HG03175 (cell line): ENCODE measurements around the gene MRPS10.
"Not testable (repeated sequence)": the region's sequence is repeated elsewhere in the genome, so short reads cannot be mapped to it uniquely, and the experiment has no call there.

ENCODE experiments used
- ATAC-seq: cut with Tn5 transposase; IDR thresholded peaks from one replicate; pipeline ENCODE4 v1.9.1; 2021; ENCODE audit warnings: mild to moderate bottlenecking, moderate library complexity; ENCODE audit not compliant: unreplicated experiment

Gene MRPS10

DNA sequence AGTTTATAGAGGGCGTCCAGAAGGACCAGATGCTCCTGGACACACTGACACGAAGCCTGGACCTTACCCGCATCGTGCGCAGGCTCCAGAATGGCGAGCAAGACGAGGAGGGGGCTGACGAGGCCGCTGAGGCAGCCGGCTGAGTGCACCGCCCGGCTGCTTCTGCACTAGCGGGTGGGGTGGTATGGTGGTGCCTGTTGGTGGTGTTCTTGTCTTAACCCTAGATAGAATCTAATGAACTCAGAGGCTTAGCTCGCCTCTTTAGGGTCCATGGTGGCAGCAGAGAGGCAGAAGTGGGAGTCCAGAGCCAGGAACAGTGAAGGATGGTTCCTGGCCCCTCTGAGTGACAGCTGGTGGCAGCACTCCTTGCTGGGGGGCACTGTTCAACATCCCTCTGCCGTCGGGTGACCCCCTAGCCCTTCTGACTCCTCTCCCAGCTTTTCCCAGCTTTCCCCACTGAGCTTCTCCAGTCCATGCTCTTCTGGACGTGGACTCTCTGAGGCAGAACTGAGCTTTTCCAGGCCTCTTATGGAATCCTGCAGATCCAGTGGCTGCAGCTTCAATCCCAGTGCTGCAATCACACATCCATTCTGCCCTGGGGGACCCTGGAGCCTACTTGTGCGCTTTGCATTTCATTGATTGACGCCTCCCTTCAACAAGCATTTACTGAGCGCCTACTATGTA is 38.3 kb downstream of the MRPS10 start:
- no peak for ATAC-seq

DNA sequence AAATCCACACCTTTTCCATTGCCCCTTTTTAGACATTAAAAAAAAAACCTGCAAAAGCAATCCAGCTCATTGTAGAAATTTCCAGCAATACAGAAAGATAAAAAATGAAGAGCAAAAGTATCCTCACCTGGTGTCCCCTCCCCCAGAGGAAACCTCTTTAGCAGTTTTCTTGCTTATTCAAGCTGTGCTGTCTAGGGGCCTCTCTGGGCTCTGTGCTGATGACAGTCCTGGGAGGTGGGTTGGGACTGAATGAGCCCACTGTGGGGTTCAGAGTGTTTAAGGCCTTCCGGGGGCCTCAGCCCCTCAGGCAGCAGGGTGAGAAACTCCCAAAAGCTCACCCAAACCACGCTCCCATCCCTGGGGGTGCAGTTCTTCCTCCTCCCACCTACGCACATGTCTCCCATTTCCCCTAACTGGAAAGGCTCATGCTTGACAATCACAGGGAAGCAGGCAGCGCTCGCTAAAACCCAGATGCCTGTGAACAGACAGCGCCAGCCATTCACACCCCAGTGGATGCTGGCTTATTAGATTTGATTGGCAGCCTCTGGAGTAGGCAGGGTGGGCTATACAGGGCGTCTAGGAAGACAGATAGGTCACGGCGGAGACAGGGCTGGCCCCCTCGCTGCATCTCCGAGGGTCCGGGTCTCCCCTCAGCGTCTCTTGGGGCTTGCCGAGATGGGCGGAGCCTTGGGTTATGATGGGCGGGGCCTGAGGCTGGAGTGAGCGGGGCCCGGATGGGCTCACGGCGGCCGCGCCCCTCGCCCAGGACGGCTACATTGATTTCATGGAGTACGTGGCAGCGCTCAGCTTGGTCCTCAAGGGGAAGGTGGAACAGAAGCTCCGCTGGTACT is 39.9 kb downstream of the MRPS10 start:
- ATAC-seq: no peak

DNA sequence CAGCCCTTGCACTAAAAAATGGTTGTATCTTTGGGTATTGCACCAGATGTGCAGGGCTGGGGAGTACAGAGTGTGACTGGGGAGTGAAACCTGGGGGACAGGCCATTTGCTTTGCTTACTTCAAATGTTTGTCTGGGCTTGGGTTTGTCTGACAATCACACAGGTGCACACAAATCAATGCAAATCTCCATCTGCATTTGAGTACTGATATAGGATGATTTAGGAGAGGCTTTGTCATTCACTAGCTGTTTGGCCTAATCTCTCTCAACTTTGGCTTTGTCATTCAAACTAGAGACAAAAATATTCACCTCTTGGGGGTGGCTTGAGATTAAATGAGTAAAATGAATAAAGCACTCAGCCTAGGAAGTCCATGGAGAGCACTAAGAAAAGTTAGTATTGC is 40.7 kb downstream of the MRPS10 start:
- no peak for ATAC-seq

DNA sequence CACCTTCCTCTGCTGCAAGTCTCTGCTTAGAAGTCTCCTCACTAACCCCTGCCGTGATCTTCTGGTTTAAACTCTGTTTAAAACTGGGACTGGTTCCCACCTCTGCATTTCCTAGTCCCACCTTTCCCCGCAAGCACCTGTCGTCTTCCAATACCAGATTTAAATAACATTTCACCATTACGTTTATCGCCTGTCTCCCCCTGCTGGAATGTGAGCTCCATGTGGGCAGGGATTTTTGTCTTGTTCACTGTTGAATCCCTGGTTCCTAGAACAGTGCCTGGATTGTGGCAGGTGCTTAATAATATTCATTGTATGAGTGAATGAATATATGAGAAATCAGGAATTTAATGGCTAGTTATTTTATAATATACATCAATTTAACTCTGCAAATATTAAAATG is 41.8 kb downstream of the MRPS10 start:
- no peak for ATAC-seq

DNA sequence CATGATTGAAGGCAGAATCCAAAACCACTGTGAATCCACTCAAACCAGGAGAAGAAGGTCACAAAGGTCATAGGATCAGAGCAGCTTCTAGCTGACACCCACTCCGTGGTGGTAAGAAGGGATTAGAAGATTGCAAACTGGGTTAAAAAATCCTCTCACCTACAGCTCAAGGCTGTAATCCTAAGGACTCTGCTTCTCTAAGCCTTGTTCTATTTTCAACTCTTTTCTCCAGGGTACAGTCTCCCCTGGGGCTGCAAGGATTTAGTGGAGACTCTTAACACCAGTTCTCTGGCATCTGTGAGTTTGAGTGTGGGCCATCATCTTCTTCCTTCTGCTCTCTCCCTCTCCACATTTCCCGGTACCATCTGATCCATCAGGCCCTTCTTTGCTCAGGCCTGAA is 44.6 kb downstream of the MRPS10 start, which contains the start of gene GUCA1A:
GUCA1A (plus strand) TSS at position 264 of the 400 bp plus-strand sequence. CDS start 250 bp downstream, outside the sequence.
- ATAC-seq: no peak

DNA sequence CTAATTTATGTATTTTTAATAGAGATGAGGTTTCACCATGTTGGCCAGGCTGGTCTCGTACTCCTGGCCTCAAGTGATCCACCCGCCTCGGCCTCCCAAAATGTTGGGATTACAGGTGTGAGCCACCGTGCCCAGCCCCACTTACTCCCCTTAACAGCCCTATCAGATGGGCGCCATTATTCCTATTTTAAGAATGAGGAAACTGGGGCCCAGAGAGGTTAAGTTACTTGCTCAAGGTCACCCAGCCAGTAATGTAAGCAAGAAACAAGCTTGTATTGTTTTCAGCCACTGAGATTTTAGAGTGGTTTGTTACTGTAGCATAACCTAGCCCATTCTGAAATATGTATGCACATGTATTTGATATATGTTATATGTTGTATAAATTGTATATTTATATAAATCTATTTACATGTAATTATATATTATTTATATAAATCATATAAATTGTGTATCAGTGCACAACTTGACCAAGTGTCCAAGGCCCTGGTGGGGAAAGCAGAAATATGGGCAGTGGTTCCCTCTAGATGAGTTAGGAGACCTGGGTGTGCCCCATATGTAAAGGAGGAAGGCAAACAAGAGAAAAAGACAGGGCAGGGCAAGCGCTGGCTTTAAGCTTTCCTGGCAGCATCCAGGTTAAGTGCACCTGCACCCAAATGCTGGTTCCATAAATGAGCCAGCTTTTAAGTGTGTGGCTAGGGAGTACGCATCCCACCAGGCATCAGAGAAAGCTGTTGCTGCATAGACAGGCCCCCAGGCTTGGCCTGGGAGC is 45.7 kb downstream of the MRPS10 start:
- ATAC-seq: no peak

DNA sequence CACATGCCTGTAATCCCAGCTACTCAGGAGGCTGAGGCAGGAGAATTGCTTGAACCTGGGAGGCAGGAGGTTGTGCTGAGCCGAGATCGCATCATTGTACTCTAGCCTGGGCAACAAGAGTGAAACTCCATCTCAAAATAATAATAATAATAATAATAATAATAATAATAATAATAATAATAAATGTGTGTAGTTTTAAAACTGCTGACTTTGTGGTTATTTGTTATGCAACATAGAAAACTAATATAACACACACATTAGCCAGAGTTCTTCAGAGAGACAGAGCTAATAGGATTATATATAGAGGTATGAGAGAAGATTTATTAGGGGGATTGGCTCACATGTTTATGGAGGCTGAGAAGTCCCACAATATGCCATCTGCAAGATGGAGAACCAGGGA is 47.9 kb downstream of the MRPS10 start:
- ATAC-seq: not testable (repeated sequence)

DNA sequence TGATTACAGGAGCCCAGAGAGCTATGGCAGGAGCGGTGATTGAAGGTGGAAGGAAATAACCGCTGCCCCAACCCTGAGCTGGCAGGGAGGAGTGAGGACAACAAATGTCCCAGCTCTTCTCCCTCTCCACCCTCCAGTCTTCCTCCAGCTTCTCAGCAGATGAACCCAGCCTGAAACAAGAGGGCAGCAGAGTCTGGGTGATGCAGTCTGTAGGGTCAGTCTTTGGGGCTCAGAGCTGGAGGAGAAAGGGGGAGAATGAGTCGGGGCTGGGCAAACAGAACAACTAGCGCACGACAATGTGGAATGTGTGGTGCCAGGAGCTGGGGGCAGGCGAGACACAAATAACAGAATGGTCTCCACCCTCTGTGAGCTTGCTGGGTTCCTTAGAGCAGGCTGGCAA is 49.0 kb downstream of the MRPS10 start:
- no peak for ATAC-seq

DNA sequence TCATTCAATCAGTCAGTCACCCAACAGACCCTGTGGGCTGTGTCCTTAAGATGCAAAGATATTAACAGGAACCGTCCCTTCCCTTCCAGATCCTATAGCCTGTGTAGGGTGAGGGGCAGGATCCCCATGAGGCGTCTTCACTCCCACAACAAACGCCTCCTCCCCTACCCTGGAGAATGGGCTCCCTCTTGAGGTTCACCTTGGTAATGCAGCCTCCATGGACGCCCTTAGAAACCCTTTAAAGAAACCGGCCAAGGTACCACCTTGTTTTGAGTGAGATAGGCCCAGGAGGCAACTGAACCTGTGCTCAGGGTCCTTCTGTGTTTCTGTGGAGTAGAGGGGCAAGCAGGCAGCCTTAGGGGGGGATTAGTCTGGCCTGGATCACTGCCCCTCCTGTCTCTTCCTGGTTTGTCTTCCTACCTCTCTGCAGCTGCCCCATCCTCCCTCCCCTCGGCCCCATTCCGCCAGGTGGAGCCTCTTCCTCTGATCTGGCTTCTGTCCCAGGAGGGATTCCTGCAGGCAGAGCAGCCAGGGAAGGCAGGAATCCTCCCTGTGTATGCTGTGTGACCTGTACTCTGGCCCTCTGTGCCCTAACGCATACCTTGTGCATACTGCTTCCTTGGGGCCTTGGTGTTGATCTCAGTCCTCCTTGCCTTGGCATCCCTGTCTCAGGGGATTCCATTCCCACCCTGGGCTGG is 51.1 kb downstream of the MRPS10 start:
- no peak for ATAC-seq

DNA sequence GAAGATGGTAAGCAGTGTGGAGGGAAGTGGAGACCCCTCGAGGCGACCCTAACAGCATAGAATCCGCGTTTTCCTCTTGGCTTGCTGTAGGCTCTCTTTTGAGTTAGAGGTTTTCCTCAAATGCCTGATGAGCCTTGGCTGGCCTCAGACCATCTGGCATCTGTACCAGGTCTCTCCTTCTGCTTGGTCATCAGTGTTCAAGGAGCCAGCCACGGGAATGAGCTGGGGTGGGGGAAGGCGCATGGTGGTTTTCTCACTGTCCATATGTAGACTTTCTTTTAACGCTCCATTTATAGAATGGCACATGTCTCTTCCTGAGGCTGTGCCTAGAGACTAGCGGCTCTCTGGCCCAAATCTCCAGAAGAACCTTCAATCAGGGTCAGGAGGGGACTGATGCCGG is 52.6 kb downstream of the MRPS10 start:
- ATAC-seq: no peak

DNA sequence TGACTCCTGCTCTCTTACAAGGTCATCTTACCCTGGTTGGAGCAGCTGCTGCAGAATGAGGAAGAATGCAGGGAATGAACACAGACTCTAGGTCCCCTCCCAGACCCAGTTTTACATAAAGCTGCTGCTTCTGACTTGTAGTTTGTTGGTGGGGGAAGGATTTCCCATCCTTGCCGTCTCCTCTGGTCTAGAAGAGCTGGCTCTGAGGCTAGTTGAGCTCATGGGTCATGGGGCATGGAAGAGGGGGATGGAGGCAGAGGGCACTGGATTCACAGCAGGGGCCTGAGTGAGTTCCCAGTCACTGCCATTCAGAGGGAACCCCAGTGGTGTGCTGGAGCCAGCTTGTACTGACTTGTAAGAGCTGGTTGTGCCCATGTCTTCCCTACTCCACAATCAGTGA is 53.7 kb downstream of the MRPS10 start:
- ATAC-seq: no peak

DNA sequence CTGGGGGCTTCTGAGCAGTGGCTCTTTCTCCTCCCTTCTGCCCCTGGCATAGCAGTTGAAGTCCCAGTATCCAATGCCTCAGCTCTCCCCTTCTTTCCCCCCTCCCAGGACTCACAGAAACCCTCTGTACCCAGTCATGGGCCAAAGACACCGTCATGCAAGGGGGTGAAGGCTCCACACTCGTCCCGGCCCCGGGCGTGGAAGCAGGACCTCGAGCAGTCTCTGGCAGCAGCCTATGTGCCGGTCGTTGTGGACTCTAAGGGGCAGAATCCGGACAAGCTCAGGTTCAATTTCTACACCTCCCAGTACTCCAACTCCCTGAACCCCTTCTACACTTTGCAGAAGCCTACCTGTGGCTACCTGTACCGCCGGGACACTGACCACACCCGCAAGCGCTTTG is 54.8 kb downstream of the MRPS10 start:
- ATAC-seq: no peak

DNA sequence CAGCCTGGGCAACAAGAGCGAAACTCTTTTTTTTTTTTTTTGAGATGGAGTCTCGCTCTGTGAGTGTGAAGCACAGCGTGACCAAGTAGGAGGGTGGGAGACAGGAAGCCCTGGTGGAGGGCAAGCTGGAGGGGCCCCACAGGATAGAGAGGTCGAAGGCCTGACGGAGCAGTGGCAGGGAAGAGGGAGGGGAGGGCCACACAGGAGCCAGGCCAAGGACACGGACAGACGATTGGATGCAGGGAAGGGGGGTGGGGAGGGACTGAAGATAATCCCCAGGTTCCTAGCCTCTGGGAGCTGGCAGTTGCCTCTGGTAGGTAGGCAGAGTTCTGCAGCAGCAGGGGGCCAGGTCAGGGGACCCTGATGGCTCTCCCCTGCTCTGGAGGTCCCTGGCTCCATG is 55.3 kb downstream of the MRPS10 start:
- ATAC-seq: no peak

DNA sequence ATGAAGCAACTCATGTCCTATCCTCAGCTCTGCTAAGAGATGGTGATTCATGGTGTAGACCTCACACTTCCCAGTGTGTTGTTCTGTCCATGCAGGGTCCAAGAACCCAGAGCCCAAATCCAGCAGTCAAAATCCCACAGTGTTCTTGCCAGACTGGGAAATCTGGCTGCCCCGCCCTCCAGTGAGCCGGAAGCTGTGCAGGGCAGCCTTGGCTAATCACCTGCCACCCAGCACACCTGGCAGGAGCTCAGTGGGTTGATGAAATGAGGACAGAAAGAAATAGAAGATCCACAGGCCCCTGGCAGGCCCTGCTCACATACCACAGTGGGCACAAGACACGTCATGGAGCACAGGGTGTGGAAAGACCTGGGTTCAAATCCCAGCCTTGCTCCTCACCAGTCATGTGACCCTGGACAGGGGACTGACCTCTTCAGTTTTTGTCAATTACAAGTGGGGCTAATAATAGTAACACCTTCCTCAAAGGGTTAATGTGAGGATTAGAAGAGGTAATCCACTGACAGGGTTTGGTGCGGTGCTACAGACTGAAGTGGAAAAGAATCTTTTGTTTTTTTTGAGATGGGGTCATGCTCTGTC is 58.1 kb downstream of the MRPS10 start:
- no peak for ATAC-seq

DNA sequence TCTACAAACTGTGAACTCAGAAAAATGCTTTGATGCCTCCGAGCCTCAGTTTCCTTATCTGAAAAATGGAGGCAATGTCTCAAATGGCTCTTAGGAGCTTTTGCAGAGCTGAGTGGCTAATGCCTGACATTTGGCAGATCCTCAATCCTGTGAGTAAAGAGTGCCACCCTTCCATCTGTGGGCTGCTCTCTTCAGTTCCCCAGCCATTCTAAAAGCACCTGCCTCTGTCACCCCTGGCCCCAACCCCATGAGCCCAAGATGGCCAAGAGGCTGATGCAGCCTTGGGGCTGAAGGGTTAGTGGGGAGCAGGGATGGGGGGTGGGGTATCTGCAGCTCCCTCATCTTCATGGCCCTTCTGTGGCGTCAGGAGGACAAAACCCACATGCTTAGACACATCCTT is 59.0 kb downstream of the MRPS10 start:
- ATAC-seq: no peak

DNA sequence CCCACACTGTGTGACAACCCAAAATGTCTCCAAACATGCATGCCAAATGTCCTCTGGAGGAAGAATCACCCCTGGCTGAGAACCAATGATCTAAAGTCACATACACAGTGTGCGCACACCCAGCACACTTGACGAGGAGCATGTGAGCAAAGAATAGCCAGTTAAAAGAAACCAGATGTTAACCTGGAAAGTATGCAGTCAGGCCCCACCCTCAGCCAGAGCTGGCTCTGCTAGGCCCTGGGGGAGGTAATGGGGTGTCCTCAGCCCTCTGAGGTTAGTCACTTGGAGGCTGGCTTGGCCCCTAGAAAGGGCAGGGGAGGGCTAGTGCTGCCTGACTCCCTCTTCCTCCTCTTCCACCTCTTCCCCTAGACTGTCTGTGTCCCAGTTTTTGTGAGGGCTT is 59.6 kb downstream of the MRPS10 start:
- ATAC-seq: no peak
